HL-60/S4 (cell line): Measurements from ENCODE around the gene LRP5.
"Not testable (repeated sequence)": the region's sequence is repeated elsewhere in the genome, so short reads cannot be mapped to it uniquely, and the experiment has no call there.

Source experiments
- in situ Hi-C: fragments of 300-500 bp; cut with MboI; formaldehyde crosslinking; loops from 2 replicates; pipeline ENCODE4 v1.14.3; 2022; ENCODE audit warnings: low sequenced_read_pairs

The LRP5 gene

GRCh38 chr11:68412593-68413475 lies 100.4 kb downstream of the LRP5 start:
- in situ Hi-C loops: no loop called here

GRCh38 chr11:68413591-68413999 lies 101.2 kb downstream of the LRP5 start:
- in situ Hi-C loops: no loop called here

- in situ Hi-C loops: no loop called here
Observed at GRCh38 chr11:68414496-68415221, 102.3 kb downstream of the LRP5 start.

GRCh38 chr11:68416070-68416578 lies 103.7 kb downstream of the LRP5 start:
- in situ Hi-C loops: no loop called here

GRCh38 chr11:68418648-68419047 lies 106.3 kb downstream of the LRP5 start:
- in situ Hi-C loops: no loop called here

- in situ Hi-C loops: no loop called here
Observed at GRCh38 chr11:68420171-68420570, 107.8 kb downstream of the LRP5 start.

- in situ Hi-C loops: no loop called here
Observed at GRCh38 chr11:68423481-68423880, 111.1 kb downstream of the LRP5 start.

- in situ Hi-C loops: no loop called here
Observed at GRCh38 chr11:68424101-68424632, 111.8 kb downstream of the LRP5 start.

GRCh38 chr11:68424981-68425865 lies 112.8 kb downstream of the LRP5 start:
- in situ Hi-C loops: no loop called here

- in situ Hi-C loops: no loop called here
Observed at GRCh38 chr11:68425866-68426380, 113.5 kb downstream of the LRP5 start.

- in situ Hi-C loops: no loop called here
Observed at GRCh38 chr11:68429661-68430060, 117.3 kb downstream of the LRP5 start.

GRCh38 chr11:68430384-68430783 lies 118.0 kb downstream of the LRP5 start:
- in situ Hi-C loops: no loop called here

GRCh38 chr11:68430801-68431200 lies 118.4 kb downstream of the LRP5 start:
- in situ Hi-C loops: no loop called here

GRCh38 chr11:68431984-68432645 lies 119.7 kb downstream of the LRP5 start:
- in situ Hi-C loops: no loop called here

GRCh38 chr11:68432874-68433273 lies 120.5 kb downstream of the LRP5 start:
- in situ Hi-C loops: no loop called here

GRCh38 chr11:68433541-68433940 lies 121.2 kb downstream of the LRP5 start:
- in situ Hi-C loops: no loop called here

- in situ Hi-C loops: not testable (repeated sequence)
Observed at GRCh38 chr11:68434159-68434558, 121.8 kb downstream of the LRP5 start.

- in situ Hi-C loops: no loop called here
Observed at GRCh38 chr11:68436162-68436888, 123.9 kb downstream of the LRP5 start.
